ENCODE measurements around the gene CYTH1.

- TF ChIP-seq CTCF (IDR thresholded peaks at IDR 0.05) (no peak), POLR2AphosphoS5 (IDR thresholded peaks at IDR 0.05; ENCODE audit: low read depth, low read length) (no peak)
These were observed 52.4 kb downstream of the CYTH1 start for GRCh38 chr17:78729641-78730040.
